GM12891 (cell line): Measurements from ENCODE around the gene GPR37.

Experiments
- POLR2AphosphoS5 ChIP-seq: IDR thresholded peaks from 2 replicates; pipeline ENCODE4 v1.6.1; 2011; ENCODE audit warnings: low read depth, low read length, control low read depth
- SPI1 ChIP-seq: IDR thresholded peaks from 2 replicates; pipeline ENCODE4 v1.6.1; 2011; ENCODE audit warnings: low read depth, low read length, control low read depth

DNA sequence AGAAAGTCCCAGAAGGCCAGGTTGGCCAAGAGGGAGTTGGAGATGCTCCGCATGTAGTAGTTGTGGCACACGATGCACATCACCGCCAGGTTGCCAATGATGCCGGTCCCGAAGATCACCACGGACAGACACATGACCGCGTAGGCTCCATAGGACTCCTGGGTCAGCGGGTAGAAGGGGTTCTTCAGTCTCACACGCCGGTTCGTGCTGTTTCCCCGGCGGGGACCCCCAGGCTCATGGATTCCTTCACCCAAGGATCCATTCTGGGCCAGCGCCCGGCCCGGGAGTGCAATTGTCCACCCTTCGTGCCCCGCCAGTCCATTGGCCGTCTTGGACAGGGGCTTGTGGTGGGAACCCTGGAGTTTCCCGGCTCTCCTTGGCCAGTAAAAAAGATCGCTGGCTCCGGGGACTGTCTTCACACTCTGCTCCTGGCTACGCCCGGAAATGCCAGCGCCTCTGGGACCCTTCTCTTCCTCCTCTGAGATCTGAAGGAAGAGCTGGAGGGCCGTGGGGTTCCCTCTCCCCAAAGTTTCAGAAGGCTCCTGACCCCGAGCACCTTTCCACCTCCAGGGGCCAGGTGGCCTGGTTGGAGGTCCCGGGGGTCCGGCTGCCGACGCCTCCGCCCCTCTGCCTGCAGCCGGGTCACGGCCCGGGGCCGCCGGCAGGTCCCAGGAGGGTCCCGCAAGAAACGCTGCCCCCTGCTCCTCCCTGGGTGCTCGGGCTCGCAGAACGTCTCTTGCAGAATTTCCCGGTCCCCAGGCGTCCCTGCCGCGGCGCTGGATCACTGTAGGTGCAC is 1.3 kb downstream of the GPR37 start:
- TF ChIP-seq POLR2AphosphoS5 (no peak), SPI1 (no peak)
